Prostate gland (tissue), 2 donors: ENCODE results near the gene SPRY2. TPM values are rescaled to one million over a fixed set of nuclear protein-coding genes. Genes with fewer than 3 reads are reported as not detected.

Source experiments
- DNase-seq: peaks from one replicate; pipeline ENCODE4 v3.0.0-alpha.2; 2019; ENCODE audit warnings: low spot score
- H3K27ac ChIP-seq, 2 donors: fragments of 200-600 bp; sonication (generic); 2 replicates each; pipeline ENCODE4 v1.5.1; 2017 to 2019
- H3K27me3 ChIP-seq: fragments of 200-600 bp; sonication (generic); replicated peaks from 2 replicates; pipeline ENCODE4 v1.5.1; 2019; ENCODE audit not compliant: insufficient read depth
- H3K36me3 ChIP-seq, 2 donors: fragments of 200-600 bp; sonication (generic); 1 replicate in 1 of 2; 2 replicates in 1 of 2; pipeline versions ENCODE4 v1.5.1 to v1.8.1; 2017 to 2019
- H3K4me1 ChIP-seq: fragments of 200-600 bp; sonication (generic); replicated peaks from 2 replicates; pipeline ENCODE4 v1.5.1; 2019
- H3K4me3 ChIP-seq, 2 donors: fragments of 200-600 bp; sonication (generic); 2 replicates each; pipeline ENCODE4 v1.5.1; 2017 to 2019
- H3K9me3 ChIP-seq: fragments of 200-600 bp; sonication (generic); 2 replicates; pipeline ENCODE4 v1.5.1; 2017
- POLR2A ChIP-seq: fragments of 450-650 bp; IDR thresholded peaks from one replicate; pipeline ENCODE4 v1.6.1; 2016; ENCODE audit warnings: antibody characterized with exemption, mild to moderate bottlenecking
- POLR2AphosphoS5 ChIP-seq: sonication (generic); formaldehyde crosslinking; IDR thresholded peaks from one replicate; pipeline ENCODE4 v1.6.1; 2017; ENCODE audit warnings: antibody characterized with exemption
- WGBS: methylation state at CpG from one replicate; pipeline ENCODE4 v1.1.5; 2018; 5-methylcytosine and 5-hydroxymethylcytosine counted together
- intact Hi-C: fragments of 100-400 bp; cut with DNase I; formaldehyde crosslinking; loops from one replicate; pipeline ENCODE4 v1.14.2; 2022
- total RNA-seq, 2 donors: library from RNA; depleted of rRNA; stranded (reverse); fragments of >200 nt; gene quantifications; one replicate each; pipeline ENCODE4 v1.1.0, GENCODE V29; 2016
- TF ChIP-seq, protein P1 (sequence below), 4 experiments: fragments of 200-600 bp in 2 of 4; fragments of 450-650 bp in 2 of 4; sonication (generic) in 2 of 4; IDR thresholded peaks; 1 replicate in 3 of 4; 2 replicates in 1 of 4; pipeline ENCODE4 v1.5.1; 2016 to 2019; ENCODE audit warnings: antibody characterized with exemption in 4 of 4, mild to moderate bottlenecking in 2 of 4, moderate library complexity in 2 of 4

SPRY2 gene
- total RNA-seq, 2 donors from 2014 or later: 21.5 to 31.3 TPM

- no peak overlapping the region for H3K27ac ChIP-seq
- no peak for DNase-seq
- no peaks in the 10 kb centered on the region for H3K4me1 ChIP-seq
- WGBS: 96% methylated on average over 6 of the region's 6 CpGs
- intact Hi-C loops: no loop called here
- no peaks in the 10 kb centered on the region for H3K27me3 ChIP-seq
- H3K9me3 ChIP-seq: no peaks in the 10 kb centered on the region
- no peaks in the 10 kb centered on the region for H3K36me3 ChIP-seq
- no peak overlapping the region for H3K4me3 ChIP-seq
- TF ChIP-seq POLR2AphosphoS5 (no peak), POLR2A (no peak)
- TF ChIP-seq, protein P1, sequence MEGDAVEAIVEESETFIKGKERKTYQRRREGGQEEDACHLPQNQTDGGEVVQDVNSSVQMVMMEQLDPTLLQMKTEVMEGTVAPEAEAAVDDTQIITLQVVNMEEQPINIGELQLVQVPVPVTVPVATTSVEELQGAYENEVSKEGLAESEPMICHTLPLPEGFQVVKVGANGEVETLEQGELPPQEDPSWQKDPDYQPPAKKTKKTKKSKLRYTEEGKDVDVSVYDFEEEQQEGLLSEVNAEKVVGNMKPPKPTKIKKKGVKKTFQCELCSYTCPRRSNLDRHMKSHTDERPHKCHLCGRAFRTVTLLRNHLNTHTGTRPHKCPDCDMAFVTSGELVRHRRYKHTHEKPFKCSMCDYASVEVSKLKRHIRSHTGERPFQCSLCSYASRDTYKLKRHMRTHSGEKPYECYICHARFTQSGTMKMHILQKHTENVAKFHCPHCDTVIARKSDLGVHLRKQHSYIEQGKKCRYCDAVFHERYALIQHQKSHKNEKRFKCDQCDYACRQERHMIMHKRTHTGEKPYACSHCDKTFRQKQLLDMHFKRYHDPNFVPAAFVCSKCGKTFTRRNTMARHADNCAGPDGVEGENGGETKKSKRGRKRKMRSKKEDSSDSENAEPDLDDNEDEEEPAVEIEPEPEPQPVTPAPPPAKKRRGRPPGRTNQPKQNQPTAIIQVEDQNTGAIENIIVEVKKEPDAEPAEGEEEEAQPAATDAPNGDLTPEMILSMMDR (IDR thresholded peaks at IDR 0.05): no peak
Measured at GRCh38 chr13:80303225-80303811, 37.6 kb downstream of the SPRY2 start.

DNA sequence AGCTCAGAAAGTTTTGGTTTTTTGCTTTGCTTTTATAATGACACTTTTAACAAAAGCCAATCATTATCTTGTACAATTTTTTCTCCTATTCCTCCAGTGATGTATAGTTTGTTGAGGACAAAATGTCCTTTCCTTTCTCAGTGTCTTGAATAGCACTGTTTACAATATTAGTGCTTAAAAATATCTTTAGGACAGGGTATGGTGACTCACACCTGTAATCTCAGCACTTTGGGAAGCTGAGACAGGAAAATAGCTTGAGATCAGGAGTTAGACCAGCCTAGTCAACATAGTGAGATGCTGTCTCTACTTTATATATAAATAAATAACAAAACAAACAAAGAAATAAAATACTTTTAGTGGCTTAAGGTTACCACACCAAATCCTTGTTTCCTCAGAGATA lies 41.9 kb downstream of the SPRY2 start:
- TF ChIP-seq POLR2AphosphoS5: no peak
- TF ChIP-seq, protein P1 (IDR thresholded peaks at IDR 0.05): no peak
- TF ChIP-seq POLR2A: no peak
- Histone ChIP-seq H3K27ac (no peak overlapping the region), H3K9me3 (no peaks in the 10 kb centered on the region), H3K4me3 (no peak overlapping the region), H3K27me3 (no peaks in the 10 kb centered on the region), H3K36me3 (no peaks in the 10 kb centered on the region), H3K4me1 (no peaks in the 10 kb centered on the region)
- no peak for DNase-seq
- intact Hi-C loops: no loop called here

DNA sequence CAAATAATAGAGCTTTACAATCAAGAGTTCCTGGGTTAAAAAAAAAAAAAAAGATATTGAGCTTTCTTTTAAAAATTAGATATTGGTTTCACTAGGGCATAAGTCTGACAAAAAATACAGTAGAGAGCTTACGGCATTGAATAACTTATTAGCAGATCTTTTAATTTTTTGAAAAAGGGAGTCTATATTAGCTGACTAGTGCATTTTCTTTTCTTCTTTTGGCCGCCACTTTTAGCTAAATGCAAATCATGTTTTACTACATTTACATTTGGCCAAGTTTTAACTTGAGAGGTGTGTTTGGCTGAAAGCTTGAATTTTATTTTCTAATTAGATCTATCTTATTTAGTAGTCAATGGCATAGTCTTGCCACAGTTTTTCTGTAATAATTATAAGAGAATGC lies 43.4 kb downstream of the SPRY2 start:
- no peak overlapping the region for H3K4me3 ChIP-seq
- intact Hi-C loops: no loop called here
- no peak overlapping the region for H3K27ac ChIP-seq
- no peaks in the 10 kb centered on the region for H3K9me3 ChIP-seq
- DNase-seq: no peak
- no peaks in the 10 kb centered on the region for H3K36me3 ChIP-seq
- 71% methylated on average over 2 of the region's 2 CpGs for WGBS
- no peaks in the 10 kb centered on the region for H3K27me3 ChIP-seq
- TF ChIP-seq POLR2AphosphoS5 (no peak), POLR2A (no peak)
- TF ChIP-seq, protein P1 (IDR thresholded peaks at IDR 0.05): no peak
- no peaks in the 10 kb centered on the region for H3K4me1 ChIP-seq

DNA sequence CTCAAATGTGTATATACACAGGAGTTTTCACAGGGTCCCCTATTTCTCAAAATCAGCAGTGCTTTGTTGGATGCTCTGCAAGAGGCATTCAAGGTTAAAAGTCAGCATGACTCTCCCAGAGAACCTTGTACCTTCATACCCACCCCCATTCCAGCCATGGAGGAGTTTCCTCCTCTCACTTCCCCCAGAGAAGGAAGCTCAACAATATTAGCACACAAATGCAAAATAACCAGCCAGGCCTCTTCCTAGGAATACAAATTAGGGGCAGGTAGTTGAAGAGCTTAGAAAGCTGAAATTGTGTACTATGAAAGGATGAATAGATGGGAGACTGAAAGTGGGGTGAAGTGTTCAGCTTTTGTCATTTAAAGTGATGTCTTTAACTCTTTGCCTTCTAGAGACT lies 43.8 kb downstream of the SPRY2 start:
- no peak overlapping the region for H3K4me3 ChIP-seq
- no peaks in the 10 kb centered on the region for H3K27me3 ChIP-seq
- intact Hi-C loops: no loop called here
- no peaks in the 10 kb centered on the region for H3K9me3 ChIP-seq
- H3K4me1 ChIP-seq: no peaks in the 10 kb centered on the region
- TF ChIP-seq POLR2AphosphoS5 (no peak), POLR2A (no peak)
- TF ChIP-seq, protein P1 (IDR thresholded peaks at IDR 0.05): no peak
- no peaks in the 10 kb centered on the region for H3K36me3 ChIP-seq
- DNase-seq: no peak
- H3K27ac ChIP-seq: no peak overlapping the region

GRCh38 chr13:80296638-80297037 lies 44.3 kb downstream of the SPRY2 start:
- Histone ChIP-seq H3K4me1 (no peaks in the 10 kb centered on the region), H3K9me3 (no peaks in the 10 kb centered on the region), H3K27ac (no peak overlapping the region), H3K36me3 (no peaks in the 10 kb centered on the region), H3K27me3 (no peaks in the 10 kb centered on the region), H3K4me3 (no peak overlapping the region)
- 85% methylated on average over 7 of the region's 7 CpGs for WGBS
- no peak for DNase-seq
- intact Hi-C loops: no loop called here
- TF ChIP-seq POLR2A (no peak), POLR2AphosphoS5 (no peak)
- TF ChIP-seq, protein P1 (IDR thresholded peaks at IDR 0.05): no peak
